HCT116 (cell line): Measurements from ENCODE around the gene AMOTL1. TPM values are rescaled to one million over a fixed set of nuclear protein-coding genes. Genes with fewer than 3 reads are reported as not detected.

Source experiments
- ATAC-seq: fragments of 200-7000 bp; cut with Tn5 transposase; 2 replicates; pipeline ENCODE4 v1.9.1; 2020; ENCODE audit warnings: mild to moderate bottlenecking, moderate library complexity
- BruUV-seq: library from RNA; stranded (reverse); fragments of 400-500 nt; replicated peaks from 2 replicates; lab custom pipeline; 2021; lab: Mats Ljungman, UMichigan
- CTCF ChIA-PET: fragments of 300-600 bp; sonication (Branson Sonifier 250); formaldehyde crosslinking; loops from one replicate; lab custom pipeline; 2021; ENCODE audit warnings: antibody characterized with exemption; lab: Charles Lee
- POLR2A ChIA-PET: fragments of 300-600, 350-600 bp; sonication (Branson Sonifier 250); formaldehyde crosslinking; loops from one replicate; lab custom pipeline; 2021; ENCODE audit warnings: antibody characterized with exemption; lab: Charles Lee
- RAD21 ChIA-PET, 2 experiments: fragments of 300-600 bp; sonication (Branson Sonifier 250); formaldehyde crosslinking; loops; one replicate each; lab custom pipeline; 2023; ENCODE audit warnings: low total read pairs in 2 of 2; ENCODE audit not compliant: uncharacterized antibody in 2 of 2, unreplicated experiment in 2 of 2, low non-redundant PET in 1 of 2; lab: Charles Lee
- DNase-seq: peaks from one replicate; pipeline ENCODE4 v3.0.0-alpha.2; 2010; ENCODE audit warnings: low read depth, low spot score
- H2AFZ ChIP-seq: fragments of 200-600 bp; shearing (Covaris generic), sonication (generic); 2 replicates; pipeline ENCODE4 v1.6.1; 2017; ENCODE audit warnings: low read depth, mixed run types, mixed read lengths, antibody characterized with exemption, low read length; ENCODE audit not compliant: poor library complexity, severe bottlenecking
- H3K27ac ChIP-seq: 2 replicates; pipeline ENCODE4 v1.5.1; 2012; ENCODE audit warnings: low read depth, low read length
- H3K27me3 ChIP-seq: fragments of 200-600 bp; sonication (generic); 2 replicates; pipeline ENCODE4 v1.6.1; 2016; ENCODE audit warnings: mixed run types, low read length, mixed read lengths; ENCODE audit not compliant: insufficient read depth
- H3K36me3 ChIP-seq, 2 experiments: fragments of 200-500 bp in 1 of 2; fragments of 200-600 bp in 1 of 2; sonication (Bioruptor generic) in 1 of 2; sonication (generic) in 1 of 2; 2 replicates each; pipeline versions ENCODE4 v1.5.1 to v1.6.1; 2014 to 2016; ENCODE audit warnings: low read length in 2 of 2, inconsistent platforms in 1 of 2, mixed read lengths in 1 of 2, mixed run types in 1 of 2; ENCODE audit not compliant: insufficient read depth in 2 of 2, control insufficient read depth in 1 of 2
- H3K4me1 ChIP-seq, 2 experiments: fragments of 200-600 bp in 1 of 2; sonication (generic) in 1 of 2; 2 replicates each; pipeline versions ENCODE4 v1.5.1 to v1.6.1; 2012 to 2017; ENCODE audit warnings: low read length in 2 of 2, inconsistent platforms in 1 of 2, mild to moderate bottlenecking in 1 of 2, mixed read lengths in 1 of 2, mixed run types in 1 of 2, moderate library complexity in 1 of 2; ENCODE audit not compliant: insufficient read depth in 2 of 2, control insufficient read depth in 1 of 2
- H3K4me2 ChIP-seq: fragments of 200-600 bp; sonication (generic); 2 replicates; pipeline ENCODE4 v1.6.1; 2017; ENCODE audit warnings: mixed run types, low read length, mixed read lengths
- H3K4me3 ChIP-seq, 2 experiments: fragments of 200-600 bp in 1 of 2; sonication (generic) in 1 of 2; replicated peaks in 1 of 2; 2 replicates each; pipeline ENCODE4 v1.5.1; 2011 to 2016; ENCODE audit warnings: low read length in 2 of 2, control low read depth in 1 of 2, low read depth in 1 of 2, mild to moderate bottlenecking in 1 of 2, mixed read lengths in 1 of 2, mixed run types in 1 of 2
- H3K79me2 ChIP-seq: fragments of 200-600 bp; sonication (generic); 2 replicates; pipeline ENCODE4 v1.6.1; 2017; ENCODE audit warnings: mild to moderate bottlenecking, mixed run types, low read length, moderate library complexity, mixed read lengths; ENCODE audit not compliant: insufficient read depth
- H3K9ac ChIP-seq: fragments of 200-600 bp; sonication (generic); 2 replicates; pipeline ENCODE4 v1.6.1; 2016; ENCODE audit warnings: low read length, mixed read lengths
- H3K9me2 ChIP-seq: fragments of 200-600 bp; sonication (generic), shearing (Covaris generic); 2 replicates; pipeline ENCODE4 v1.6.1; 2017; ENCODE audit warnings: mixed run types, mild to moderate bottlenecking, moderate library complexity; ENCODE audit not compliant: insufficient read depth
- H3K9me3 ChIP-seq, 2 experiments: fragments of 200-500 bp in 1 of 2; fragments of 200-600 bp in 1 of 2; sonication (Bioruptor generic) in 1 of 2; sonication (generic) in 1 of 2; 2 replicates each; pipeline ENCODE4 v1.6.1; 2014 to 2017; ENCODE audit warnings: low read length in 2 of 2, mixed read lengths in 2 of 2, inconsistent platforms in 1 of 2, low read depth in 1 of 2, mild to moderate bottlenecking in 1 of 2, mixed run types in 1 of 2, moderate library complexity in 1 of 2; ENCODE audit not compliant: control insufficient read depth in 1 of 2, insufficient read depth in 1 of 2
- H4K20me1 ChIP-seq: fragments of 200-600 bp; sonication (generic), shearing (Covaris generic); 2 replicates; pipeline ENCODE4 v1.6.1; 2017; ENCODE audit warnings: mixed run types, mild to moderate bottlenecking, moderate library complexity; ENCODE audit not compliant: insufficient read depth
- ATF3 ChIP-seq: IDR thresholded peaks from 2 replicates; pipeline ENCODE4 v1.6.1; 2012
- CEBPB ChIP-seq: IDR thresholded peaks from 2 replicates; pipeline ENCODE4 v1.6.1; 2012; ENCODE audit warnings: low read depth
- CTCF ChIP-seq, 3 experiments: fragments of 200-600 bp in 1 of 3; sonication (generic) in 1 of 3; IDR thresholded peaks in 2 of 3; conservative IDR thresholded peaks in 1 of 3; 2 replicates each; pipeline ENCODE4 v1.5.1; 2012 to 2017; ENCODE audit warnings: low read depth in 2 of 3, low read length in 2 of 3, antibody characterized with exemption in 1 of 3, borderline replicate concordance in 1 of 3, control low read depth in 1 of 3, mild to moderate bottlenecking in 1 of 3, mixed read lengths in 1 of 3, mixed run types in 1 of 3, moderate library complexity in 1 of 3; ENCODE audit not compliant: insufficient read depth in 1 of 3
- EGR1 ChIP-seq: IDR thresholded peaks from 2 replicates; pipeline ENCODE4 v1.6.1; 2012; ENCODE audit warnings: low read depth
- EZH2phosphoT487 ChIP-seq: fragments of 200-600 bp; IDR thresholded peaks from 2 replicates; pipeline ENCODE4 v1.6.1; 2018; ENCODE audit warnings: antibody characterized with exemption, borderline replicate concordance
- FOSL1 ChIP-seq: IDR thresholded peaks from 2 replicates; pipeline ENCODE4 v1.6.1; 2012; ENCODE audit warnings: low read depth
- JUND ChIP-seq: IDR thresholded peaks from 2 replicates; pipeline ENCODE4 v1.6.1; 2012
- POLR2A ChIP-seq: IDR thresholded peaks from 2 replicates; pipeline ENCODE4 v1.7.0; 2011; ENCODE audit warnings: borderline replicate concordance; ENCODE audit not compliant: insufficient read depth, insufficient read length; ENCODE audit errors: extremely low read depth
- RAD21 ChIP-seq: IDR thresholded peaks from 2 replicates; pipeline ENCODE4 v1.6.1; 2012; ENCODE audit warnings: low read depth, mild to moderate bottlenecking
- SP1 ChIP-seq: IDR thresholded peaks from 2 replicates; pipeline ENCODE4 v1.6.1; 2012; ENCODE audit warnings: low read depth
- SRF ChIP-seq: IDR thresholded peaks from 2 replicates; pipeline ENCODE4 v1.6.1; 2012; ENCODE audit warnings: low read depth
- TCF7L2 ChIP-seq: IDR thresholded peaks from 2 replicates; pipeline ENCODE4 v1.7.0; 2011; ENCODE audit warnings: borderline replicate concordance, inconsistent platforms; ENCODE audit not compliant: insufficient read depth, insufficient read length; ENCODE audit errors: extremely low read depth
- YY1 ChIP-seq: IDR thresholded peaks from 2 replicates; pipeline ENCODE4 v1.6.1; 2011; ENCODE audit warnings: low read length, low read depth, moderate library complexity, mild to moderate bottlenecking; ENCODE audit not compliant: insufficient replicate concordance; ENCODE audit errors: extremely low read depth
- ZFX ChIP-seq: fragments of 450-650 bp; IDR thresholded peaks from 2 replicates; pipeline ENCODE4 v1.6.1; 2017
- ZNF274 ChIP-seq: fragments of 200-500 bp; sonication (Bioruptor generic); IDR thresholded peaks from 2 replicates; pipeline ENCODE4 v1.6.1; 2014; ENCODE audit warnings: mild to moderate bottlenecking, low read depth, low read length, inconsistent platforms
- intact Hi-C: fragments of 100-400 bp; cut with micrococcal nuclease; formaldehyde crosslinking; loops from 2 replicates; pipeline ENCODE4 v1.10.0; 2022
- total RNA-seq: library from RNA; stranded (reverse); gene quantifications from one replicate; pipeline ENCODE4 v1.2.1, GENCODE V29; 2021; ENCODE audit not compliant: unreplicated experiment
- TF ChIP-seq, protein P1 (sequence below): IDR thresholded peaks from 2 replicates; pipeline ENCODE4 v1.6.1; 2012; ENCODE audit warnings: low read depth
- TF ChIP-seq, protein P2 (sequence below): IDR thresholded peaks from 2 replicates; pipeline ENCODE4 v1.6.1; 2011; ENCODE audit warnings: mild to moderate bottlenecking, low read length, moderate library complexity; ENCODE audit not compliant: insufficient replicate concordance; ENCODE audit errors: extremely low read depth

Gene AMOTL1
- total RNA-seq, 1 experiment from 2014 or later: 27.6 TPM

DNA sequence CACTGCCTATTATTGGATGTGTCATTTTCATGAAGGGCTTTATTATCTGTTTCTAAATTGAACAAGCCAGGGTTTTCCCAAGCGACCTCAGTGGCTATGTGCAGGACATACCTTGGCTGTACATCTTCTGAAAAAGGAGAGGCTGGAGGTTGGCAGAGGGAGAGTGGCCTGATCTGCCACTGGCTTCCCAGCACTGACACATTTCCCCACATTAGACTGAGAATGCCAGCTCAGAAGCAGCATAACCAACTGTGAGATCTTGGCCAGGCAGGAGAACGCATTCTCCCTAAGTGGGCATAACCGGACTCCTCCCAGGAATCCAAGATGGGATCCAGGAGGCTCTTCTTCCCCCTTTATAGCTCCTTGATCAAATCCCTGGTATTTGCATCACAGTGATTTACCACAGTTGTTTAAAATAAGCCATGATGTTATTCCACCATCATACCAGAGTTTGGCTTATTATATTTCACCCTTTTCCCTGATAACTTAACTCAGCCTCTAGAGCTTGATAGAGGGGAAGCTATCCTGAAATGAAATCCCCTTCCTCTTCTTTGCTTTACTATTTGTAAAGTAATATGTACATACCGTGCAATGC, 33.8 kb downstream of the AMOTL1 start (continued):
- TF ChIP-seq TCF7L2 (no peak), EGR1 (no peak), SP1 (no peak), POLR2A (no peak), YY1 (no peak), JUND (no peak), RAD21 (no peak), ZFX (no peak)

- 0 out of 4 replicates have a peak, but pooled peaks cover 0 to 2% of the 10 kb centered on the region in 2 experiments for H3K36me3 ChIP-seq
- DNase-seq (no peak), ATAC-seq (no peak)
- no peaks in the 10 kb centered on the region for H4K20me1 ChIP-seq
- no peak overlapping the region for H2AFZ ChIP-seq
- POLR2A ChIA-PET: no interaction called here
- no peaks in the 10 kb centered on the region for H3K27me3 ChIP-seq
- no peak overlapping the region for H3K9ac ChIP-seq
- RAD21 ChIA-PET: no interaction called here
- H3K79me2 ChIP-seq: peaks cover 35% of the 10 kb centered on the region
- no TSS peak for BruUV-seq
- H3K4me1 ChIP-seq: peaks cover 0 to 4% of the 10 kb centered on the region in 2 experiments; a peak in 1 of 4 replicates
- no peak for TF ChIP-seq ZFX
- TF ChIP-seq JUND: no peak
- TF ChIP-seq ATF3: no peak
- no peak for TF ChIP-seq TCF7L2
- TF ChIP-seq ZNF274: no peak
- TF ChIP-seq, protein P1, sequence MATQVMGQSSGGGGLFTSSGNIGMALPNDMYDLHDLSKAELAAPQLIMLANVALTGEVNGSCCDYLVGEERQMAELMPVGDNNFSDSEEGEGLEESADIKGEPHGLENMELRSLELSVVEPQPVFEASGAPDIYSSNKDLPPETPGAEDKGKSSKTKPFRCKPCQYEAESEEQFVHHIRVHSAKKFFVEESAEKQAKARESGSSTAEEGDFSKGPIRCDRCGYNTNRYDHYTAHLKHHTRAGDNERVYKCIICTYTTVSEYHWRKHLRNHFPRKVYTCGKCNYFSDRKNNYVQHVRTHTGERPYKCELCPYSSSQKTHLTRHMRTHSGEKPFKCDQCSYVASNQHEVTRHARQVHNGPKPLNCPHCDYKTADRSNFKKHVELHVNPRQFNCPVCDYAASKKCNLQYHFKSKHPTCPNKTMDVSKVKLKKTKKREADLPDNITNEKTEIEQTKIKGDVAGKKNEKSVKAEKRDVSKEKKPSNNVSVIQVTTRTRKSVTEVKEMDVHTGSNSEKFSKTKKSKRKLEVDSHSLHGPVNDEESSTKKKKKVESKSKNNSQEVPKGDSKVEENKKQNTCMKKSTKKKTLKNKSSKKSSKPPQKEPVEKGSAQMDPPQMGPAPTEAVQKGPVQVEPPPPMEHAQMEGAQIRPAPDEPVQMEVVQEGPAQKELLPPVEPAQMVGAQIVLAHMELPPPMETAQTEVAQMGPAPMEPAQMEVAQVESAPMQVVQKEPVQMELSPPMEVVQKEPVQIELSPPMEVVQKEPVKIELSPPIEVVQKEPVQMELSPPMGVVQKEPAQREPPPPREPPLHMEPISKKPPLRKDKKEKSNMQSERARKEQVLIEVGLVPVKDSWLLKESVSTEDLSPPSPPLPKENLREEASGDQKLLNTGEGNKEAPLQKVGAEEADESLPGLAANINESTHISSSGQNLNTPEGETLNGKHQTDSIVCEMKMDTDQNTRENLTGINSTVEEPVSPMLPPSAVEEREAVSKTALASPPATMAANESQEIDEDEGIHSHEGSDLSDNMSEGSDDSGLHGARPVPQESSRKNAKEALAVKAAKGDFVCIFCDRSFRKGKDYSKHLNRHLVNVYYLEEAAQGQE: no peak
- no peak for TF ChIP-seq EZH2phosphoT487
- TF ChIP-seq YY1: no peak
- TF ChIP-seq FOSL1: no peak
- no peak for TF ChIP-seq CEBPB
- TF ChIP-seq CTCF (IDR thresholded peaks at IDR 0.05 in 2 of 3, conservative IDR thresholded peaks at IDR 0.05 in 1 of 3; ENCODE audit: borderline replicate concordance in 1 of 3, insufficient read depth in 1 of 3, low read depth in 2 of 3, low read length in 2 of 3): no peak
- TF ChIP-seq EGR1: no peak
- TF ChIP-seq RAD21: no peak
- TF ChIP-seq POLR2A: no peak
- no peak for TF ChIP-seq SRF
- TF ChIP-seq, protein P2, sequence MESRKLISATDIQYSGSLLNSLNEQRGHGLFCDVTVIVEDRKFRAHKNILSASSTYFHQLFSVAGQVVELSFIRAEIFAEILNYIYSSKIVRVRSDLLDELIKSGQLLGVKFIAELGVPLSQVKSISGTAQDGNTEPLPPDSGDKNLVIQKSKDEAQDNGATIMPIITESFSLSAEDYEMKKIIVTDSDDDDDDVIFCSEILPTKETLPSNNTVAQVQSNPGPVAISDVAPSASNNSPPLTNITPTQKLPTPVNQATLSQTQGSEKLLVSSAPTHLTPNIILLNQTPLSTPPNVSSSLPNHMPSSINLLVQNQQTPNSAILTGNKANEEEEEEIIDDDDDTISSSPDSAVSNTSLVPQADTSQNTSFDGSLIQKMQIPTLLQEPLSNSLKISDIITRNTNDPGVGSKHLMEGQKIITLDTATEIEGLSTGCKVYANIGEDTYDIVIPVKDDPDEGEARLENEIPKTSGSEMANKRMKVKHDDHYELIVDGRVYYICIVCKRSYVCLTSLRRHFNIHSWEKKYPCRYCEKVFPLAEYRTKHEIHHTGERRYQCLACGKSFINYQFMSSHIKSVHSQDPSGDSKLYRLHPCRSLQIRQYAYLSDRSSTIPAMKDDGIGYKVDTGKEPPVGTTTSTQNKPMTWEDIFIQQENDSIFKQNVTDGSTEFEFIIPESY: no peak
- H3K9me3 ChIP-seq: no peaks in the 10 kb centered on the region
- H3K27ac ChIP-seq: no peak overlapping the region
- no peaks in the 10 kb centered on the region for H3K9me2 ChIP-seq
- H3K4me3 ChIP-seq: no peak overlapping the region
- intact Hi-C loops: no loop called here
- CTCF ChIA-PET: no interaction called here
- no peak overlapping the region for H3K4me2 ChIP-seq
These were observed 34.3 kb downstream of the AMOTL1 start for GRCh38 chr11:94802501-94802900.
